ENCODE measurements around the gene LYPD4.
"Not testable (repeated sequence)": the region's sequence is repeated elsewhere in the genome, so short reads cannot be mapped to it uniquely, and the experiment has no call there.

Gene LYPD4

DNA sequence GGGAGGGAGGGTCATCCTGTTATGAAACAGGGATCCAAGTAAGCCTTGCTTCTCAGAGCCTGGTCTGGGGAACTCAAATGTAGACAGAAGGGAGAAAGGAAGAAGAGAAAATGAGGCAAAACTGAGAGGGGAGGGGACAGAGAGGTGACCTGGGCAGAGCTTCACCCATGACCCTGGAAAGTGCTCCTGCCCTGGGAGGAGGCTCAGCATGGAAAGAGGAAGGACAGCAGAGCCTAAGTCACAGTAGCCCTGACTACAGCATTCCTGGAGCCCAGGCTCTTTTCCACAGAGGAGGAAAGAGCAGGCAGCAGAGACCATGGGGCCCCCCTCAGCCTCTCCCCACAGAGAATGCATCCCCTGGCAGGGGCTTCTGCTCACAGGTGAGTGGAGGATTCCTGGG lies 48.1 kb downstream of the LYPD4 start, which contains the start of gene CEACAM3:
CEACAM3 (plus strand) TSS at position 226 of the 400 bp plus-strand sequence; CDS start at position 317, 91 bp downstream.
- no peak for DNase-seq

DNA sequence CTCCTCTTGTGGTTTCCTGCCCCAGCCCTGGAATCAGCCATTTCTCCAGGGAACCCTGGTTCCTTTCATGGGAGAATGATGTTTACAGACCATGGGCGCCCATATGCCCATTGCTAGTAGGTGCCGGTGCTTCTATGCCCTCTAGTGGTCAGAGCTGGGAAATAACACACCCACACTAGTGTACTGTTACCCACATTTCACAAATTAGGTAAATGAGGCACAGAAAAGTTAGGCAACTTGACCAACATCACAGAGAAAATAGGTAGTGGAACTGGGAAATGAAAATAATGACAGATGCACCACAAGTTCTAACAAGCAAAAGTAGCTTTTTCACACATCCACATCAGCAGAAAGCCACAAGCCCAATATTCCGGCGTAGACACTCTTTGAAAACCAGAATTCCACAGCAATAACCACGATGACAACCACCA lies 49.4 kb downstream of the LYPD4 start:
- peak; percentile 53 for DNase-seq

DNA sequence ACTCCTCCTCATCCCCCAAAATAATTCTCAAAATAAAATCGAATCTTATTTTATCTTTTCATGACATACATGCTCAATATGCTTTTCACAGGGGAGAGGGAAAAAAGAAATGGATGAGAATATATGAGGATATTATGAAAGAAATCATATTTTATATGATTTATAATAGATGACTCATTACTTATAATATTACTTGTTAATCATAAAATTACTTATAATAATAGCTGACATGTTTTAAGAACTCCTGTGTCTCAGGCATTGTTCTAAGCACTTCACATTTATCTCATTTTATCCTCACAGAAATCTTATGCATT lies 51.1 kb downstream of the LYPD4 start:
- DNase-seq, result no peak

DNA sequence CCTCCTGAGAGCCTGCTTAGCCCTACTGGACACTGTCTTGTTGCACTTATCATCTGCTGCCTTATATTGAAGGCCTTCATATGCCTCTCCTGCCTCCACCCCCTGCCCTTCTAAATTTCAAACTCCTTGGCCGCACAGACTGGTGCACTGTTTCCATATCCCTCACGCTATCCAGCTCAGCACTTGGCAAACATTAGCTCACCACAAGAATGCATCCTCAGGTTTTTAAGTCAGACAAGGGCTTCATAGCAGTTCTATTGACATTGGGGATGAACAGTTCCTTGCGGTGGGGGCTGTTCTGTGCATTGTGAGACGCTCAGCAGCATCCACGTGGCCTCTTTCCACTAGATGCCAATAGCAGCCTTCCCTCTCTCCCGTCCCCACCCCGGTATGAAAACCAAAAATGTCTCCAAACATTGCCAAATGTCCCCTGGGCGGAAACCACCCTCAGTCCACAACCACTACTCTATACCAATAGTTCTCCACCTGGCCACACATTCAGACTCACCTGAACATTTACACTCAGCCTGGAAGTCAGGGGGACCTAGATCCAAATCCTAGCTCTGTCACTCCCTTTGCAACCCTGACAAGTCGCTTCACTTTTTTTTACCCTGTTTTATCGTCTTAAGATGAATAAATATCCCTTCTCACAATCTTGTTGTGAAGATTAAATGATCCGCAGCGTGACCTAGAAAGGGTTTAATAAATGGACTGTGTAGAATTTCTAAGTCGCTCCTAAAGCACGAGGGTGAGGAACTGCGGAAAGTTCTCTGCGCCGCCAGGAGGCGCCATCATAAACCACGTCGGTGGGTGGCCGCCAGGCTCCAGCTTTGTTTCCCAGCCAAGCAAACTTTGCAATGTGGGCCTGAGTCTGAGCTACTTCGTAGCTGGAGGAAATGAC lies 51.7 kb downstream of the LYPD4 start:
- DNase-seq, result peak; percentile 61

DNA sequence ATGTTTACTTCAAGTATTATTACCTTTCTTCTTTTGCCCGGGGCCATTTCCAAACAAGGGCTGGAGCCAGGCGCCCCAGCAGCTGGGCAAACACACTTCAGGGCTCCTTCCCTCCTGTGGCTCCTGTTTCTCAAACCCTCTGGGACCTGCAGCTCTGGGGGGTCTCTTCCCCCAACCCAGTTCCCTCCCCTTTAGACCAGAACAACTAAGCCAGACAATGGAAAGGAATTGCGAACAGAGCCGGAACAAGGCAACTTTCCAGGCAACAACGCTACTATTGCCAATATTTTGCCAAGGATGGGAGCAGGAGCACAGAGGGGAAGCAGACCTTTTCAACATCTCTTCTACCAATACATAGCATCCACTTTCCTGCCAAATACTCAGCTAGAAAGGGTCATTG lies 55.4 kb downstream of the LYPD4 start:
- DNase-seq, result not testable (repeated sequence)

DNA sequence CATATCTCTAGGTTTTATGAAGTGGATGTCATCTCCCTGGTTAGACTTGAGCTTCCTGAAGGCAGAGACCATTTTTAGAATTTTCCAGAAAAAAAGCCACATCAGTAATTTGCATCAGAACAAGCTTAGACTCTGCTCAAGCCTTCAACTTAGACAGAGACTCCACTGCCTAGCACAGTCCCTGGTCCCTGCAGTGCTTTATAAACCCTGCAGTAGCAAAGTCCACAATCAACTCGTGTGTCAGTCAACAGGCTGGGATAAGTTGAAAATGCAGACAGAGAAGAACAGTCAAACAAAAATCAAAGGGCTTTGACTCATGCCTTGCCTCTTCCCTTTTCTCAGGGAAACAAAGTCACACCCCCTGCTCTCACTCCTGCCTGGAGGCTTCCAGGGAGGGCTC lies 56.0 kb downstream of the LYPD4 start:
- DNase-seq, result not testable (repeated sequence)
